Ureter (tissue), 1 donor: ENCODE data around the gene PPM1H. TPM values are rescaled to one million over a fixed set of nuclear protein-coding genes. Genes with fewer than 3 reads are reported as not detected.

Experiments used
- DNase-seq: peaks from one replicate; pipeline ENCODE4 v3.0.0-alpha.2; 2020; ENCODE audit warnings: low spot score
- total RNA-seq: library from RNA; stranded (reverse); gene quantifications from one replicate; pipeline ENCODE4 v1.2.4, GENCODE V29; 2023
- donor health status: DM: yes; HTN: yes; CAD: no.

Gene PPM1H
- total RNA-seq, 1 donor from 2014 or later = 16.2 TPM

- DNase-seq = no peak
These were observed 61.0 kb downstream of the PPM1H start for GRCh38 chr12:62873826-62874448.

- no peak for DNase-seq
These were observed 61.7 kb downstream of the PPM1H start for GRCh38 chr12:62873116-62873825.

- DNase-seq = no peak
These were observed 66.1 kb downstream of the PPM1H start for GRCh38 chr12:62868820-62869219.

- no peak for DNase-seq
These were observed 68.4 kb downstream of the PPM1H start for GRCh38 chr12:62866451-62867082.

GRCh38 chr12:62865937-62866336 lies 69.0 kb downstream of the PPM1H start:
- DNase-seq = no peak

- DNase-seq = no peak
These were observed 69.9 kb downstream of the PPM1H start for GRCh38 chr12:62865065-62865464.

GRCh38 chr12:62862259-62862881 lies 72.6 kb downstream of the PPM1H start:
- no peak for DNase-seq

- no peak for DNase-seq
These were observed 73.4 kb downstream of the PPM1H start for GRCh38 chr12:62861586-62861985.

- no peak for DNase-seq
These were observed 74.2 kb downstream of the PPM1H start for GRCh38 chr12:62860501-62861411.

- no peak for DNase-seq
These were observed 74.9 kb downstream of the PPM1H start for GRCh38 chr12:62860020-62860419.

GRCh38 chr12:62859321-62859737 lies 75.6 kb downstream of the PPM1H start:
- no peak for DNase-seq

- DNase-seq = no peak
These were observed 78.5 kb downstream of the PPM1H start for GRCh38 chr12:62856454-62856853.

GRCh38 chr12:62854024-62854423 lies 80.9 kb downstream of the PPM1H start:
- DNase-seq = no peak

- DNase-seq = no peak
These were observed 85.6 kb downstream of the PPM1H start for GRCh38 chr12:62849398-62849797.

- no peak for DNase-seq
These were observed 86.5 kb downstream of the PPM1H start for GRCh38 chr12:62848418-62848817.

- DNase-seq = no peak
These were observed 87.2 kb downstream of the PPM1H start for GRCh38 chr12:62847709-62848108.

- DNase-seq = no peak
These were observed 88.5 kb downstream of the PPM1H start for GRCh38 chr12:62846491-62846890.

- DNase-seq = no peak
These were observed 90.0 kb downstream of the PPM1H start for GRCh38 chr12:62844915-62845314.

- no peak for DNase-seq
These were observed 91.2 kb downstream of the PPM1H start for GRCh38 chr12:62843716-62844115.

- DNase-seq = no peak
These were observed 93.1 kb downstream of the PPM1H start for GRCh38 chr12:62841846-62842245.

- DNase-seq = no peak
These were observed 94.1 kb downstream of the PPM1H start for GRCh38 chr12:62840806-62841205.
